PC-3 (cell line): ENCODE results near the gene SMTNL1.

ENCODE experiments used
- EZH2 ChIP-seq: fragments of 300-600 bp; sonication (generic); IDR thresholded peaks from one replicate; pipeline ENCODE4 v1.6.1; 2017; ENCODE audit warnings: antibody characterized with exemption, mild to moderate bottlenecking, low read length; ENCODE audit not compliant: unreplicated experiment
- EZH2phosphoT487 ChIP-seq: fragments of 300-600 bp; sonication (generic); IDR thresholded peaks from 2 replicates; pipeline ENCODE4 v1.6.1; 2018; ENCODE audit warnings: mild to moderate bottlenecking, antibody characterized with exemption, low read length, borderline replicate concordance
- TF ChIP-seq, protein P1 (sequence below): fragments of 300-600 bp; sonication (generic); conservative IDR thresholded peaks from 2 replicates; pipeline ENCODE4 v1.5.1; 2017; ENCODE audit warnings: antibody characterized with exemption, low read depth, mild to moderate bottlenecking, low read length

DNA sequence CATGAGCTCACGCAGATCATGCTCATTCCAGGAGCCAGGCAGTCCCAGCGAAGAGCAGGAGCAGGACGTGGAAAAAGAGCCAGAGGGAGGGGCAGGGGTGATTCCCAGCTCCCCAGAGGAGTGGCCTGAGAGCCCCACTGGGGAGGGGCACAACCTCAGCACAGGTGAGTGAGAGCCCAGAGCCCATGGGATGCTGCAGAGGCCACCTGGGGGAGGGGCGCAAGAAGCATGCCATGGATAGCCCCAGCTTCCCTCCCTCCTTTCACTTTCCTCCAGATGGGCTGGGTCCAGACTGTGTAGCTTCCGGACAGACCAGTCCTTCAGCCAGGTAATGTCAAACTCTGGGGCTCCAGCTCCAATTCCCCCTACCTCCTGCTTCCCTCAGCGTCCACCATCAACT lies 6.2 kb downstream of the SMTNL1 start:
- TF ChIP-seq, protein P1, sequence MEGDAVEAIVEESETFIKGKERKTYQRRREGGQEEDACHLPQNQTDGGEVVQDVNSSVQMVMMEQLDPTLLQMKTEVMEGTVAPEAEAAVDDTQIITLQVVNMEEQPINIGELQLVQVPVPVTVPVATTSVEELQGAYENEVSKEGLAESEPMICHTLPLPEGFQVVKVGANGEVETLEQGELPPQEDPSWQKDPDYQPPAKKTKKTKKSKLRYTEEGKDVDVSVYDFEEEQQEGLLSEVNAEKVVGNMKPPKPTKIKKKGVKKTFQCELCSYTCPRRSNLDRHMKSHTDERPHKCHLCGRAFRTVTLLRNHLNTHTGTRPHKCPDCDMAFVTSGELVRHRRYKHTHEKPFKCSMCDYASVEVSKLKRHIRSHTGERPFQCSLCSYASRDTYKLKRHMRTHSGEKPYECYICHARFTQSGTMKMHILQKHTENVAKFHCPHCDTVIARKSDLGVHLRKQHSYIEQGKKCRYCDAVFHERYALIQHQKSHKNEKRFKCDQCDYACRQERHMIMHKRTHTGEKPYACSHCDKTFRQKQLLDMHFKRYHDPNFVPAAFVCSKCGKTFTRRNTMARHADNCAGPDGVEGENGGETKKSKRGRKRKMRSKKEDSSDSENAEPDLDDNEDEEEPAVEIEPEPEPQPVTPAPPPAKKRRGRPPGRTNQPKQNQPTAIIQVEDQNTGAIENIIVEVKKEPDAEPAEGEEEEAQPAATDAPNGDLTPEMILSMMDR, result no peak
- TF ChIP-seq EZH2, result no peak
- TF ChIP-seq EZH2phosphoT487, result no peak
